HCT116 (cell line): ENCODE data around the gene DEPDC4. TPM values are rescaled to one million over a fixed set of nuclear protein-coding genes. Genes with fewer than 3 reads are reported as not detected.

Source experiments
- ATAC-seq: fragments of 200-7000 bp; cut with Tn5 transposase; 2 replicates; pipeline ENCODE4 v1.9.1; 2020; ENCODE audit warnings: mild to moderate bottlenecking, moderate library complexity
- BruUV-seq: library from RNA; stranded (reverse); fragments of 400-500 nt; replicated peaks from 2 replicates; lab custom pipeline; 2021; lab: Mats Ljungman, UMichigan
- CTCF ChIA-PET: fragments of 300-600 bp; sonication (Branson Sonifier 250); formaldehyde crosslinking; loops from one replicate; lab custom pipeline; 2021; ENCODE audit warnings: antibody characterized with exemption; lab: Charles Lee
- POLR2A ChIA-PET: fragments of 300-600, 350-600 bp; sonication (Branson Sonifier 250); formaldehyde crosslinking; loops from one replicate; lab custom pipeline; 2021; ENCODE audit warnings: antibody characterized with exemption; lab: Charles Lee
- RAD21 ChIA-PET, 2 experiments: fragments of 300-600 bp; sonication (Branson Sonifier 250); formaldehyde crosslinking; loops; one replicate each; lab custom pipeline; 2023; ENCODE audit warnings: low total read pairs in 2 of 2; ENCODE audit not compliant: uncharacterized antibody in 2 of 2, unreplicated experiment in 2 of 2, low non-redundant PET in 1 of 2; lab: Charles Lee
- DNase-seq: peaks from one replicate; pipeline ENCODE4 v3.0.0-alpha.2; 2010; ENCODE audit warnings: low read depth, low spot score
- H2AFZ ChIP-seq: fragments of 200-600 bp; shearing (Covaris generic), sonication (generic); 2 replicates; pipeline ENCODE4 v1.6.1; 2017; ENCODE audit warnings: low read depth, mixed run types, mixed read lengths, antibody characterized with exemption, low read length; ENCODE audit not compliant: poor library complexity, severe bottlenecking
- H3K27ac ChIP-seq: 2 replicates; pipeline ENCODE4 v1.5.1; 2012; ENCODE audit warnings: low read depth, low read length
- H3K27me3 ChIP-seq: fragments of 200-600 bp; sonication (generic); 2 replicates; pipeline ENCODE4 v1.6.1; 2016; ENCODE audit warnings: mixed run types, low read length, mixed read lengths; ENCODE audit not compliant: insufficient read depth
- H3K36me3 ChIP-seq, 2 experiments: fragments of 200-500 bp in 1 of 2; fragments of 200-600 bp in 1 of 2; sonication (Bioruptor generic) in 1 of 2; sonication (generic) in 1 of 2; 2 replicates each; pipeline versions ENCODE4 v1.5.1 to v1.6.1; 2014 to 2016; ENCODE audit warnings: low read length in 2 of 2, inconsistent platforms in 1 of 2, mixed read lengths in 1 of 2, mixed run types in 1 of 2; ENCODE audit not compliant: insufficient read depth in 2 of 2, control insufficient read depth in 1 of 2
- H3K4me1 ChIP-seq, 2 experiments: fragments of 200-600 bp in 1 of 2; sonication (generic) in 1 of 2; 2 replicates each; pipeline versions ENCODE4 v1.5.1 to v1.6.1; 2012 to 2017; ENCODE audit warnings: low read length in 2 of 2, inconsistent platforms in 1 of 2, mild to moderate bottlenecking in 1 of 2, mixed read lengths in 1 of 2, mixed run types in 1 of 2, moderate library complexity in 1 of 2; ENCODE audit not compliant: insufficient read depth in 2 of 2, control insufficient read depth in 1 of 2
- H3K4me2 ChIP-seq: fragments of 200-600 bp; sonication (generic); 2 replicates; pipeline ENCODE4 v1.6.1; 2017; ENCODE audit warnings: mixed run types, low read length, mixed read lengths
- H3K4me3 ChIP-seq, 2 experiments: fragments of 200-600 bp in 1 of 2; sonication (generic) in 1 of 2; replicated peaks in 1 of 2; 2 replicates each; pipeline ENCODE4 v1.5.1; 2011 to 2016; ENCODE audit warnings: low read length in 2 of 2, control low read depth in 1 of 2, low read depth in 1 of 2, mild to moderate bottlenecking in 1 of 2, mixed read lengths in 1 of 2, mixed run types in 1 of 2
- H3K79me2 ChIP-seq: fragments of 200-600 bp; sonication (generic); 2 replicates; pipeline ENCODE4 v1.6.1; 2017; ENCODE audit warnings: mild to moderate bottlenecking, mixed run types, low read length, moderate library complexity, mixed read lengths; ENCODE audit not compliant: insufficient read depth
- H3K9ac ChIP-seq: fragments of 200-600 bp; sonication (generic); 2 replicates; pipeline ENCODE4 v1.6.1; 2016; ENCODE audit warnings: low read length, mixed read lengths
- H3K9me2 ChIP-seq: fragments of 200-600 bp; sonication (generic), shearing (Covaris generic); 2 replicates; pipeline ENCODE4 v1.6.1; 2017; ENCODE audit warnings: mixed run types, mild to moderate bottlenecking, moderate library complexity; ENCODE audit not compliant: insufficient read depth
- H3K9me3 ChIP-seq, 2 experiments: fragments of 200-500 bp in 1 of 2; fragments of 200-600 bp in 1 of 2; sonication (Bioruptor generic) in 1 of 2; sonication (generic) in 1 of 2; 2 replicates each; pipeline ENCODE4 v1.6.1; 2014 to 2017; ENCODE audit warnings: low read length in 2 of 2, mixed read lengths in 2 of 2, inconsistent platforms in 1 of 2, low read depth in 1 of 2, mild to moderate bottlenecking in 1 of 2, mixed run types in 1 of 2, moderate library complexity in 1 of 2; ENCODE audit not compliant: control insufficient read depth in 1 of 2, insufficient read depth in 1 of 2
- H4K20me1 ChIP-seq: fragments of 200-600 bp; sonication (generic), shearing (Covaris generic); 2 replicates; pipeline ENCODE4 v1.6.1; 2017; ENCODE audit warnings: mixed run types, mild to moderate bottlenecking, moderate library complexity; ENCODE audit not compliant: insufficient read depth
- CBX3 ChIP-seq: IDR thresholded peaks from 2 replicates; pipeline ENCODE4 v1.6.1; 2012; ENCODE audit warnings: low read depth
- EGR1 ChIP-seq: IDR thresholded peaks from 2 replicates; pipeline ENCODE4 v1.6.1; 2012; ENCODE audit warnings: low read depth
- ELF1 ChIP-seq: IDR thresholded peaks from 2 replicates; pipeline ENCODE4 v1.6.1; 2012; ENCODE audit warnings: low read depth, borderline replicate concordance
- EZH2 ChIP-seq: fragments of 200-600 bp; sonication (generic); IDR thresholded peaks from 2 replicates; pipeline ENCODE4 v1.6.1; 2017; ENCODE audit warnings: antibody characterized with exemption, mixed run types
- EZH2phosphoT487 ChIP-seq: fragments of 200-600 bp; IDR thresholded peaks from 2 replicates; pipeline ENCODE4 v1.6.1; 2018; ENCODE audit warnings: antibody characterized with exemption, borderline replicate concordance
- FOSL1 ChIP-seq: IDR thresholded peaks from 2 replicates; pipeline ENCODE4 v1.6.1; 2012; ENCODE audit warnings: low read depth
- JUND ChIP-seq: IDR thresholded peaks from 2 replicates; pipeline ENCODE4 v1.6.1; 2012
- MAX ChIP-seq: IDR thresholded peaks from 2 replicates; pipeline ENCODE4 v1.6.1; 2012
- POLR2A ChIP-seq: IDR thresholded peaks from 2 replicates; pipeline ENCODE4 v1.7.0; 2011; ENCODE audit warnings: borderline replicate concordance; ENCODE audit not compliant: insufficient read depth, insufficient read length; ENCODE audit errors: extremely low read depth
- POLR2AphosphoS5 ChIP-seq: IDR thresholded peaks from 2 replicates; pipeline ENCODE4 v1.6.1; 2011; ENCODE audit warnings: mild to moderate bottlenecking, low read depth, low read length, moderate library complexity
- SP1 ChIP-seq: IDR thresholded peaks from 2 replicates; pipeline ENCODE4 v1.6.1; 2012; ENCODE audit warnings: low read depth
- TCF7L2 ChIP-seq: IDR thresholded peaks from 2 replicates; pipeline ENCODE4 v1.7.0; 2011; ENCODE audit warnings: borderline replicate concordance, inconsistent platforms; ENCODE audit not compliant: insufficient read depth, insufficient read length; ENCODE audit errors: extremely low read depth
- YY1 ChIP-seq: IDR thresholded peaks from 2 replicates; pipeline ENCODE4 v1.6.1; 2011; ENCODE audit warnings: low read length, low read depth, moderate library complexity, mild to moderate bottlenecking; ENCODE audit not compliant: insufficient replicate concordance; ENCODE audit errors: extremely low read depth
- intact Hi-C: fragments of 100-400 bp; cut with micrococcal nuclease; formaldehyde crosslinking; loops from 2 replicates; pipeline ENCODE4 v1.10.0; 2022
- total RNA-seq: library from RNA; stranded (reverse); gene quantifications from one replicate; pipeline ENCODE4 v1.2.1, GENCODE V29; 2021; ENCODE audit not compliant: unreplicated experiment
- TF ChIP-seq, protein P1 (sequence below): IDR thresholded peaks from 2 replicates; pipeline ENCODE4 v1.6.1; 2012

The DEPDC4 gene
- total RNA-seq, 1 experiment from 2014 or later = 3.4 TPM

DNA sequence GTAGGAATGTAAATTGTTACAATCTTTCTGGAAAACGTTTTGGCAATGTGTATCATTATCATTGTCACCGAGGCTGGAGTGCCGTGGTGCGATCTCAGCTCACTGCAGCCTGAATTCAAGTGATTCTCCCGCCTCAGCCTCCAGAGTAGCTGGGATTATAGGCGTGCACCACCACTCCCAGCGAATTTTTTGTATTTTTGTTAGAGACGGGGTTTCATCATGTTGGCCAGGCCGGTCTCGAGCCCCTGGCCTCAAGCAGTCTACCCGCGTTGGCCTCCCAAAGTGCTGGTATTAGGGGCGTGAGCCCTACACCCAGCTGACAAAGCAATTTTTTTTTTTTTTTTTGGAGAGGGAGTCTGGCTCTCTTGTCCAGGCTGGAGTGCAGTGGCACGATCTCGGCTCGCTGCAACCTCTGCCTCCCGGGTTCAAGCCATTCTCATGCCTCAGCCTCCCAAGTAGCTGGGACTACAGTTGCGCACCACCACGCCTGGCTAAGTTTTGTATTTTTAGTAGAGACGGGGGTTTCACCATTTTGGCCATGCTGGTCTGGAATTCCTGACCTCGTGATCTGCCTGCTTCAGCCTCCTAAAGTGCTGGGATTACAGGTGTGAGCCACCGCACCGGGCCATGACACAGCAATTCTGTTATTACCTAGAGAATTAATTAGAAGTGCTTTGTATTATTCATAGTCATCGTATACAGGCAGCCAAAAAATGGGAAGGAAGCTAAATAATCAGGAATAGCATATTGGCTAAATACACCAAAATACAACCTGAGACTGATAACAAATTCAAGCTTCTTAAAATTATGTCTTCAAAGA lies 65.1 kb downstream of the DEPDC4 start:
- H3K27ac ChIP-seq = no peak overlapping the region
- H3K79me2 ChIP-seq = peaks cover 33% of the 10 kb centered on the region
- ChIA-PET POLR2A (no interaction called here), RAD21 (no interaction called here)
- no TSS peak for BruUV-seq
- H3K36me3 ChIP-seq = 0 out of 4 replicates have a peak, but pooled peaks cover 0 to 3% of the 10 kb centered on the region in 2 experiments
- H3K4me1 ChIP-seq = peaks cover 8 to 34% of the 10 kb centered on the region in 2 experiments
- no peaks in the 10 kb centered on the region for H3K27me3 ChIP-seq
- no peak for TF ChIP-seq TCF7L2
- TF ChIP-seq EZH2 = no peak
- TF ChIP-seq CBX3 = no peak
- TF ChIP-seq MAX = no peak
- TF ChIP-seq, all 23 proteins: peak for 0
- CTCF ChIA-PET = no interaction called here
- peak overlapping the region; percentile 77 for H3K9ac ChIP-seq
- intact Hi-C loops = loop anchor here (2.0 kb wide), 2 partner anchors 59 to 65 kb away; partner anchors contain the start of genes BLTP3B, DEPDC4 and SCYL2
- DNase-seq (no peak), ATAC-seq (no peak)
- no peaks in the 10 kb centered on the region for H3K9me3 ChIP-seq
- no peaks in the 10 kb centered on the region for H3K9me2 ChIP-seq
- H4K20me1 ChIP-seq = no peaks in the 10 kb centered on the region
- peak overlapping the region; percentile 79 for H3K4me2 ChIP-seq
- no peak overlapping the region for H2AFZ ChIP-seq
- H3K4me3 ChIP-seq = peak overlapping the region; percentile 84 to 94

- intact Hi-C loops = loop anchor here (2.0 kb wide), 2 partner anchors 58 to 66 kb away; partner anchors contain the start of genes BLTP3B, DEPDC4 and SCYL2
- TF ChIP-seq POLR2AphosphoS5 (peak; percentile 94), JUND (no peak), TCF7L2 (peak; percentile 23), EZH2phosphoT487 (no peak), CBX3 (0 out of 2 replicates have a peak, but pooled peaks have one; percentile 53), YY1 (peak; percentile 41), SP1 (peak; percentile 77), EGR1 (peak; percentile 43; the same call in 1 of the 2 replicates), POLR2A (peak; percentile 91), MAX (peak; percentile 83), ELF1 (peak; percentile 93), FOSL1 (no peak)
- TF ChIP-seq, protein P1, sequence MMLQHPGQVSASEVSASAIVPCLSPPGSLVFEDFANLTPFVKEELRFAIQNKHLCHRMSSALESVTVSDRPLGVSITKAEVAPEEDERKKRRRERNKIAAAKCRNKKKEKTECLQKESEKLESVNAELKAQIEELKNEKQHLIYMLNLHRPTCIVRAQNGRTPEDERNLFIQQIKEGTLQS = no peak
Measured at GRCh38 chr12:100200463-100201181, 66.3 kb downstream of the DEPDC4 start, which contains the start of gene ACTR6. Gene ACTR6 (plus strand): TSS chr12:100200815. CDS start chr12:100200852, 37 bp downstream.

More at GRCh38 chr12:100200463-100201181, 66.3 kb downstream of the DEPDC4 start, which contains the start of gene ACTR6:
- H3K9ac ChIP-seq = peak within 1 kb of the TSS; percentile 77
- peak within 1 kb of the TSS; percentile 84 to 94 for H3K4me3 ChIP-seq
- RAD21 ChIA-PET = no interaction called here
- DNase-seq (peak; percentile 92), ATAC-seq (peak; percentile 80)
- H3K4me2 ChIP-seq = peak within 1 kb of the TSS; percentile 79
- H2AFZ ChIP-seq = peak within 1 kb of the TSS; percentile 80
- no peaks in the 10 kb centered on the region for H4K20me1 ChIP-seq
- H3K9me3 ChIP-seq = no peaks in the 10 kb centered on the region
- no peaks in the 10 kb centered on the region for H3K9me2 ChIP-seq
- peaks cover 8 to 34% of the 10 kb centered on the region in 2 experiments for H3K4me1 ChIP-seq
- TSS peak; percentile 90 for BruUV-seq
- POLR2A ChIA-PET = interaction anchor here (0.9 to 1.7 kb wide), 2 partner anchors 14 to 67 kb away, joined by 3 to 8 read pairs; partner anchors contain the start of genes DEPDC4 and SCYL2
- H3K27ac ChIP-seq = peak within 1 kb of the TSS; percentile 72
- peaks cover 33% of the 10 kb centered on the region for H3K79me2 ChIP-seq
- CTCF ChIA-PET = interaction anchor here (0.8 to 1.2 kb wide), 6 partner anchors 29 to 204 kb away, joined by 3 to 6 read pairs (median 4); no protein-coding TSS in a partner anchor
- no peaks in the 10 kb centered on the region for H3K36me3 ChIP-seq
- no peaks in the 10 kb centered on the region for H3K27me3 ChIP-seq
